Embryonic facial prominence (tissue), 1 donor: ENCODE results near the gene IWS1.
"Not testable (repeated sequence)": the region's sequence is repeated elsewhere in the genome, so short reads cannot be mapped to it uniquely, and the experiment has no call there.

Experiments used
- DNase-seq: peaks from one replicate; pipeline ENCODE4 v3.0.0-alpha.2; 2016; ENCODE audit errors: extremely low spot score

Gene IWS1

DNA sequence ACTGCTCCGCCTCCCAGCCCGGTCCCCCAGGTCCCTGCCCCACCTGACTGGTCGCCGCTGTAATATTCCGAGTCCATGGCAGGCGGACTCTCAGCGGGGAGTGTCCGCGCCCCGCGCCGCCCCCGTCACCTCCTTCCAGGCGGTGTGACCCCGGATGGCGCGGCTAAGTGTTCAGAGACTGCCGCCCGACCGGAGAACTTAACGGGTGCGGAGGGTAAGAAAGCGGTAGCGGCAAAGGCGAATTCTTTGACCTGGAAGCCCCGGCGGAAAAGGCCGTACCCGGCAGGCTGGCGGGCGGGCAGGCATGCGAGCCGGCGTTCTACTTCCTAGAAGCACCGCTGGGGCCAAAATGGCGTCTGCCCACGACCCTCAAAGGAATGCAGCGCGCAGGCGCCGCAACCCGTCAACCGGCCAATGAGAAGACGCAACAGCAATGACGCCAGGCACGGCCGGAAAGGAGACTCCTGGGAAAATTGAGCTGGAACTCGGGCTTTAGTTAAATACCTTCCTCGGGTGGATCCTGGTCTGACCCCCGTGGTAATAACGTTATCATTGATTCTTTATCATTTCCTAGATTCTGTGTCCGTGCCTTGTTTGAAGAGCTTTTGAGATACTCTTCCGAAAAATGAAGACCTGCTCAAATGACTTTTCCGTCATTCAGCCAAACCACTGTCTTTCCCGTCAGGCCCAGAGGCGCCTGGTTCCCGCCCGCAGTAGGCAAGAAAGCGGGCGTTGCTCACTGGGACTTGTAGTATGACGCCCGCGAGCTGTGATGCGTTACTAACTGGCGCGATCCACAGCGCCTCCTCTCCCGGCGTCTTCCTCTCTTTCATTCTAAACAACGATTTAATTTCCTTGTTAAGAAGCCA, at the start of gene IWS1:
IWS1 (minus strand) TSS at position 358 of the 869 bp plus-strand sequence; CDS start at position 77, 281 bp downstream.
- DNase-seq, result peak; percentile 98

DNA sequence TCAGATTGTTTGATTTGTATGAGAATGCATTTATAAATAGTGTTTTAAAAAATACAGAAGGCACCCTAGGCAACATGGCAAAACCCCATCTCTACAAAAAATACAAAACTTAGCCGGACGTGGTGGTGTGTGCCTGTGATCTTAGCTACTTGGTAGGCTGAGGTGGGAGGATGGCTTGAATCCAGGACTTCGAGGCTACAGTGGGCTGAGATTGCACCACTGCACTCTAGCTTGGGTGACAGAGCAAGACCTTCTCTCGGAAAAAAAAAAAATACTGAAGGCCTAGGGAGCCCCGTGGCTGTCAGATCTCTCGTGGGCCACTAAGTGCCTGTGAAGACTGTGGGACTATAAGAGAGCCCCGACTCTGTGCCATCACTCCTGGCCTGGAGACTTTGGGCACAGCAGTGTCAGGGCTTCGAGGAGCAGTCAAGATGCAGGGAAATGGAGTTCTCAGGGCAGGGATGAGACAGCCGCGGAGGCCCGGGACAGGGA, 49.7 kb upstream of the IWS1 start:
- DNase-seq, result no peak

DNA sequence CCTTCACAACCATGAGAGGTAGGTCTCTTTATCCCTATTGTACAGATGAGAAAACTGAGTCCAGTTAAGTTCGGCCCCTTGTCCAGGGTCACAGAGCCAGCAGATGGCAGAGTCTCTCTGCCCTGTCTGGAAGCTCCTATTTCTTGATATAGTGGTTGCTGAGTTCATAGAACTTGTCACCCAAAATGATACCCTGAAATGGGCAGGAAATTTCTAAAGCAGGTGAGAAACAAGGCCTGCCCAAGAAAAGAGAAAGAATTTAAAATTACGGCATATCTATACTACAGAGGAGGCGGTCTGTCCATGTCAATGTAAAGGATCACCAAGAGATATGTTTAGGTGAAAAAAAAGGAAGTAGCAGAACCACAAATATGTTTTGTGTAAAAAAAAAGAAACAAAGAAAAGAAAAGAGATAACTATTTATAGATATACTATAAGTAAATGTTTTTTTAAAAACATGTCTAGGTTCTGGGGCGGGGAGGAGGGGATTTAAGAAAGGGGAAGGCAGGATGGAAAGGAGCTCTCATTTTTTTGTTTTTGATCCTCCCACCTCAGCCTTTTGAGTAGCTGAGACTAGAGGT, 49.0 kb upstream of the IWS1 start:
- DNase-seq, result no peak

DNA sequence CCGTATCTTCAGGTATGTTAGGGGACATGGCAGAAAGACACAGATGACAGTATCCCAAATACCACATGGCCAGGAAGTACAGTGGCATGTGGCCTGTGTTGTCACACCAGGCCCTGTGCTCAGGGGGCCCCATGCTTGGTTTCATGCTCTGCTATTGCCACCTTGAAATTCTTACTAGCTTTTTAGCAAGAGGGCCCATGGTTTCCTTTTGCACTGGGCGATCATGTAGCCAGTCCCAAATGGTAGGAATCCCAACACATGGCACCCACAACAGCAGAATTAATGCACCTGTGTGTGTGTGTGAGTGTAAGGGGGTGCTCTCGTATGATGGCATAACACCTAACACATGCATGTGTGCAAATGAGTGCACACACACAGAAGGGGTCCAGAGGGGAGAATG, 48.4 kb upstream of the IWS1 start:
- no peak for DNase-seq

DNA sequence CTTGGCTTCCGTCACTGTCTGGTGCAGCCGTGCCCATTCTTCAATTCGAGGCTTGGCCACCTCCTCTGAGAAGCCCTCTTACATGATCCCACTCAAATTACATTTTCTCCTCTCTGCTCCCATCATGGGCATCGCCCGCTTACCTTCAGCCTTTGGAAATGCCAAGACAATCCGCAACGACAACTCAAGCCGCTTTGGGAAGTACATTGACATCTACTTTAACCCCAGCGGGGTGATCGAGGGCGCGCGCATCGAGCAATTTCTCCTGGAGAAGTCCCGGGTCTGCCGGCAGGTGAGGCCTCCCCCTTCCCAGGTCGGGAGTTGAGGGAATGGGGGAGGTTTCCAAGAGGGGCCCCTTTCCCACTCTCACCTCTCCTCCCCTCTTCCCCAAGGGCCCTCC, 47.5 kb upstream of the IWS1 start:
- DNase-seq, result no peak

- no peak for DNase-seq
Observed at GRCh38 chr2:127573298-127573697, 47.0 kb upstream of the IWS1 start.

GRCh38 chr2:127572841-127573240, 46.6 kb upstream of the IWS1 start:
- no peak for DNase-seq

DNA sequence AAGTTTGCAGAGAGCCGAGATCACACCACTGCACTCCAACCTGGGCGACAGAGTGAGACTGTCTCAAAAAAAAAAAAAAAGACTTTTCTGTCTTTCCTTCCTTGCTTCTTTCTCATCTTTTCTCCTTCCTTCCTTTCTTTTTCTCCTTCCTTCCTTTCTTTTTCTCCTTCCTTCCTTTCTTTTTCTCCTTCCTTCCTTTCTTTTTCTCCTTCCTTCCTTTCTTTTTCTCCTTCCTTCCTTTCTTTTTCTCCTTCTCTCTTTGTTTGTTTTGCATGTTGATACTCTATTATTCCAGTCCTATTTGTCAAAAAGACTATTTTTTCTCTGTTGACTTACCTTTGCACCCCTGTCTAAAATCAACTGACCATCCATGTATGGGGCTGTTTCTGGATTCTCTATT, 46.1 kb upstream of the IWS1 start:
- not testable (repeated sequence) for DNase-seq

GRCh38 chr2:127570282-127571250, 44.3 kb upstream of the IWS1 start:
- DNase-seq, result no peak

GRCh38 chr2:127569666-127570065, 43.4 kb upstream of the IWS1 start:
- no peak for DNase-seq

- no peak for DNase-seq
Observed at GRCh38 chr2:127568128-127568527, 41.8 kb upstream of the IWS1 start.

DNA sequence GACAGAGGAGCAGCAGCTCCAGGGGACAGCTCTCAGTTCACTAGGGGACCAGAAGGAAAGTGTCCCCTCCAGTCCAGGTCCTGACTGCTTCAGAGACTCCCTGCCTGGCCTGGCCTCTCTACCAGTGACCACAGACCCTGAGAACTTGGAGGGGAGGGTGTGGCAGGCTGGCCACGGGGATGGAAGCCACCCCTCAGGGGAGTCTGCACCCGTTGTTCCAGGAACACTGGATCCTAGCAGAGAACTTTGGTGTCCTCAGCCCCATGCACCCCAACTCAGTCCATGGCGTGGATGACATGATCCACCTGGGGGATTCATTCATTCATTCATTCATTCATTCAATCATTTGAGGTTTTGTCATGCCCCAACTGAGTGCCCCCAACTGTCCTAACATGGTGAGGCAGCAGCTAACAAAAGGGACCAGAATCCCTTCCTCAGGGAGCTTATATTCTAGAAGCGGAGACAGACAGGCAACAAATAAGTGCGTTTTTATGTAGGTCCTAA, 41.1 kb upstream of the IWS1 start:
- DNase-seq, result no peak

DNA sequence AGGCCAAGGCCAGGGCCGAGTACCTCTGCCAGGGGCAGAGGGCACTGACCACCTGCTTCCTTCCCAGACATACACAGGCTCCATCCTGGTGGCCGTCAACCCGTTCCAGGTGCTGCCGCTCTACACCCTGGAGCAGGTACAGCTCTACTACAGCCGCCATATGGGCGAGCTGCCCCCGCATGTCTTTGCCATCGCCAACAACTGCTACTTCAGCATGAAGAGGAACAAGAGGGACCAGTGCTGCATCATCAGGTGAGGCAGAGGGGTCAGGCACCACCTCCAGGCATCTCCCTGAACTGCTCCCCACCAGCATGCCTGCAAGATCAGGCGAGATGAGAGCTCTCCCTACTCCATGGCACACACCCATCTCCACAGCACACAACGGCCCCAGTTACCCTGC, 40.3 kb upstream of the IWS1 start:
- DNase-seq, result no peak

GRCh38 chr2:127566139-127566417, 39.8 kb upstream of the IWS1 start:
- no peak for DNase-seq

DNA sequence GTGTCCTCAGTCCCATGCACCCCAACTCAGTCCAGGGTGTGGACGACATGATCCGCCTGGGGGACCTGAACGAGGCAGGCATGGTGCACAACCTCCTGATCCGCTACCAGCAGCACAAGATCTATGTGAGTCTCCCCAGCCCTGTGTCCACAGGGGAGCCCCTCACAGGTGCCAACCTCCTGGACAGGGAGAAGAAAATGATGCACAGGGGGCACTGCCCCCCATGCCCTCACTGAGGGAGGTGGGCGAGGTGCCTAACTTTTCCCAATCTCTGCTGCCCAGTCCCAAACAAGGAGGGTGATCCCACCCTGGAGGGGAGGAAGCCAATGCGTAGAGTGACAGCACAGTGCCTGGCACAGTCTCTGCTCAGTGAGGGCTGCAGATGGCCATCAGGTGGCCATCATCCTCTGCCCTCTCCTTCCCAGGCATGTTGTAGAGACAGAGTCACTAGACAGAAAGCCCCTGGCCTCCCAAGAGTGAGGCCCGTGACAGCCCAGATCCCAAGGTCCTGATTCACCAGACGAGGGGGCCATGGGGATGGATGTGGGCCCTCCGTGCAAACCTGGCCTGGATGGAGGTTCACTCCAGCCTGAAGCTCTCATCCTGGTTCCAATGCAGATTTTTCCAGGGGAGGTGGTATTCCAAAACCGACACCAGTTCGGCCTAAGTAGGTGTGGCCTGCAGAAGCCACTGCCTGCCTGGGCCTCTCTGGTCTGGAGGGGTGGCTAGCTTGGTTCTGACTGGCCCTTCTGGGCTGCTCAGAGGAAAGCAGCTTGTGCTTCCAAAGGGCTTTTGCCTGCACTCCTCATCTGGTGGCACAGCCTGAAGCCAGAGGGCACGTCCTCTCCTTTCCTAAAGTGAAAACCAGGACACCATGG, 39.2 kb upstream of the IWS1 start:
- no peak for DNase-seq

DNA sequence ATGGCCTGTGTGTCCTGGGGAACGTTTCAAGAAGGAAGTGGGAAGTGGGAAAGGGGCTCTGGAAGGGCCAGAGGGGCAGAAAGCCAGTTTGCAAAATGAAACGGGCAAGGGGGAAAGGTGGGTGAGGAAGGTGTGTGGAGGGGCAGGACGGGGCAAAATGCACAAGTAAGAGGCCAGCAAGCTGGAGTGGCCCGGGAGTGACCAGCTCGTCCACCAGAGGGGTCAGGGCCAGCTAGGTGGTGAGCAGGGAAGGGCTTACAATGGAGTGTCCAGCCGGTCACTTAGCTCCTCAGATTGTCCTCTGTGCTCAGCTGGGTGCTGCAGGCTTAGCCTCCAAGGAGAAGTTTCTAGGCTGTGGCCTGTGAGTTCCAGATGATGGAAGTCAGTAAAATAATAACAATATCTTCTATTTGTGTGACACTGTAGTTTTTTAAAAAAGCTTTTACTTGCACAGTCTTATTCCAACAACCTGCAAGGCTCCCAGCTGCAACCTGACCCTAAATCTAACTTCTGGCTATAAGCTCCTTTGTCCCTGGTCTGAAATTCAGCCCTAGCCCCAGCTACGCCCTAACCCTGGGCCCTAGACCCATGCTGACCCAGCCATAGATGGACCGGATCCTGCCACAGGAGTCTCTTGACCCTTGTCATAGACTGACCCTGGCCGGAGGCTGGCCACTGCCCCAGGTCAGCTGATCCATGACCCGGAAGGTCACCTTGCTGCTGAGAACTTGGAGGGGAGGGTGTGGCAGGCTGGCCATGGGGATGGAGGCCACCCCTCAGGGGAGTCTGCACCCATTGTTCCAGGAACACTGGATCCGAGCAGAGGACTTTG, 38.4 kb upstream of the IWS1 start:
- DNase-seq, result no peak

- DNase-seq, result no peak
Observed at GRCh38 chr2:127563458-127564428, 37.5 kb upstream of the IWS1 start.

- DNase-seq, result no peak
Observed at GRCh38 chr2:127562936-127563335, 36.6 kb upstream of the IWS1 start.

- no peak for DNase-seq
Observed at GRCh38 chr2:127561371-127561770, 35.1 kb upstream of the IWS1 start.
